GM11168 (cell line): Measurements from ENCODE around the gene CST3.
"Not testable (repeated sequence)": the region's sequence is repeated elsewhere in the genome, so short reads cannot be mapped to it uniquely, and the experiment has no call there.

Experiments used
- in situ Hi-C: fragments of 300-500 bp; cut with MboI; formaldehyde crosslinking; loops from one replicate; pipeline ENCODE4 v1.12.0; 2022; ENCODE audit warnings: low sequenced_read_pairs; ENCODE audit not compliant: unreplicated experiment

The CST3 gene

DNA sequence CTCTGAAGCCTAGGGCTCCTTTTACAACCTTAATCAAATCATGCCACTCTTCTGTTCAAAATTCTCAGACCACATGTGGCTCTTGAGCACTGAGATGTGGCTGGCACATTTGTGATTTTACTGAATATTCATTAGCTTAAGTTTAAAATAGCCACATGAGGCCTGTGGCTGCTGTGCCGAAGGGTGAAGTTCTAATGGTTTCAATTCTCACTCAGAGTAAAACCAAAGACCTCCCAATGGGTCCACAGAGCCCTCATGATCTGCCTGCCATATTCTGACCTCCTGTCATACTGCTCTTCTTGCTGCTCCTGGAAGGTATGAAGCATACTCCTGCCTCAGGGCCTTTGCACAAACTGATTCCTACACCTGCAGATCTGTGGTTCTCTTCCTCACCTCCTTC is 7.8 kb upstream of the CST3 start:
- in situ Hi-C loops = no loop called here

GRCh38 chr20:23644164-23644563 is 6.4 kb upstream of the CST3 start:
- in situ Hi-C loops = no loop called here

- in situ Hi-C loops = no loop called here
These were observed 5.9 kb upstream of the CST3 start for GRCh38 chr20:23643659-23644058.

DNA sequence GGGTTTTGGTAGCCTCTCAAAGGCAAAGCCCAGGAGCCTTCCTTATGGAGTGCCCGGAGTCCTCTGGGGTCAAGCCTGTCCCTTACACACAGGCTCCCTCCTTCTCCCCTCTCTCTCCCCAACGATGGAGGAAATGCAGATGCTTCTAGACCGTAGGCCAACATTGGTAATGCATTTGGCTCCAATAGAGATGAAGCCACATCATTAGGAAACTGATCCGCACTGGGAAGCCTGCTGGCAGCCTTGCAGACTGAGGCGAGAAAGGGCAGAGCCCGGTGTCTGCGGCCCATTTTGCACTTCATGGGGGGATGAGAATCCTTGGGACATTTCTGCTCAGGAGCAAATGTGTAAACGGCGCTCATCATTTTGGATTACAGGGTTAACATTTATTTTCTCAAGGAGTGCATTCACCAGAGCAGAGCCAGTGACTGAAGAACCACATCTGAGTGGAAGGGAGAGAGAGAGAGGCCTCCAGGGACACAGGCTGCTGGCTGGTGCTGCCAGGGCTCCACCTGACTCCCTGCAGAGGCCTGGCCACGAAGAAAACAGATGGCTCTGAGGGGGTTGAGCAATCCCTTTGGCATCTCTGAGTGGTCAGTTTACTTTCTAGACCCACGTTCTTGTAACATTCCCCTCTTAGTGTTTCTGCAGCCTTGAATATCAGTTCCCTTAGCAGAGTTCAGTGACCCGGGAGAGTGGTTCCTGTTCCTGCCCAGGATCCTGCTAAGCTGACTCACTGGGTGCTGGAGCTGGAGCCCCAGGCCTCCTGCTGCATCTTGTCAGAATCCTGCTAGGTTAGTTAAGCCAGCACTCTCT is 4.4 kb upstream of the CST3 start:
- in situ Hi-C loops = no loop called here

- in situ Hi-C loops = no loop called here
These were observed 3.2 kb upstream of the CST3 start for GRCh38 chr20:23640671-23641667.

- in situ Hi-C loops = no loop called here
These were observed 2.4 kb upstream of the CST3 start for GRCh38 chr20:23640018-23640601.

DNA sequence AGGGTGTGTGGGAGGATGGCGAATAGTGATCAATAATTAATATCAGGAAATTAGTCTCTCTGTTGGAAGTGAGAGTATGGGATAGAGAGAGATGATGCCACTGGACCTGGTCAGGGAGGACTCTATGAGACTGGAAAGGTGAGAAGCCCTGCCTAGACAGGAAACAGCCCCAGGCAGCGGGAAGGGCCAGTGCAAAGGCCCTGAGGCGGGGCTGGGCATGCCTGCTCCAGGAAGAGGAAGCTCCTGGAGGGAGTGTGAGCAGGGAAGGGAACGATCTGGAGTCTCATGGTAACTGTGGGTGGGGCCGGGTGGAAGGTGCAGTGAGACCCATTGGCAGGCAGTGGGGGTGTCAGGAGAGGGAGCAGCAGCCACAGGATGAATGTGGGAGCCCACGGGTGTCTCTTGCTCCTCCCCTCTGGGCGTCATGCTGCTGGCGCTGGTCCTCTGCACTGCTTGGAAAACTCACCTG is 1.8 kb upstream of the CST3 start:
- in situ Hi-C loops = no loop called here

DNA sequence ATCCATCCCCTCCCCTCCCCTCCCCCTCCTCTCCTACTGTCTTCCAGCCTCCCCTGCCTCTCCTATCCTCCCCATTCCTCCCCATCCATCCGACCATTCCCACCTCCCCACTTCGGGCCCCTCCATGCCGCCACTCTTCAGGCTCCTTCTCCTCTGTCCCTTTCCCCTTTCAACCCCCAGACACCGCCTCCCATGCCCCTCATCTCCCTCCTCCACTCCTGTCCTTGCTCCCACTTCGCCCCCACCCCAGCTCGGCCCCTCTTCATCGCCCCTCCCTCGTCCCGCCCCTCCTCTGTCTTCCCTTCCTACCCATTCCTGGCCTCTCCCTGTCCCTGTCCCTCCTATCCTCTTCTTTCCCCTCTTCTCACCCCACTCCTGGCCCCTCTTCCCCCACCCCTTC is 554 bp upstream of the CST3 start:
- in situ Hi-C loops = no loop called here

DNA sequence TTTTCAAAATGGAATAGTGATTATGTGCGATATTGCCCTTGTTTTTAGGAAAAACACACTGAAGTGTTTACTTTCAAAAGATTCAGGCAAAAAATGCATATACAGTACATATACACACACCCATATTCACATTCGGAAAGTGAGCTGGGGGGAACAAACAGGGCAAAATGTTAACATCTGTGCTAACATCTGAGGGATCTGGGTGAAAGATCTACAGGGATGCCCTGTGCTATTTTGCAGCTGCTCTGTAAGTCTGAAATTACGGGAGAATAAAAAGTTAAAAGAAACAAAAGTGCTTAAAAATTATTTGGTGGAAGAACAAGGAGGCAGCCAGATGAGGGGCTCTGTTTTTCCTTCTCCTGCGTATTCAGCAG is 860 bp downstream of the CST3 start:
- in situ Hi-C loops = no loop called here

GRCh38 chr20:23636182-23636907 is 1.4 kb downstream of the CST3 start:
- in situ Hi-C loops = no loop called here

- in situ Hi-C loops = not testable (repeated sequence)
These were observed 2.0 kb downstream of the CST3 start for GRCh38 chr20:23635768-23636090.

DNA sequence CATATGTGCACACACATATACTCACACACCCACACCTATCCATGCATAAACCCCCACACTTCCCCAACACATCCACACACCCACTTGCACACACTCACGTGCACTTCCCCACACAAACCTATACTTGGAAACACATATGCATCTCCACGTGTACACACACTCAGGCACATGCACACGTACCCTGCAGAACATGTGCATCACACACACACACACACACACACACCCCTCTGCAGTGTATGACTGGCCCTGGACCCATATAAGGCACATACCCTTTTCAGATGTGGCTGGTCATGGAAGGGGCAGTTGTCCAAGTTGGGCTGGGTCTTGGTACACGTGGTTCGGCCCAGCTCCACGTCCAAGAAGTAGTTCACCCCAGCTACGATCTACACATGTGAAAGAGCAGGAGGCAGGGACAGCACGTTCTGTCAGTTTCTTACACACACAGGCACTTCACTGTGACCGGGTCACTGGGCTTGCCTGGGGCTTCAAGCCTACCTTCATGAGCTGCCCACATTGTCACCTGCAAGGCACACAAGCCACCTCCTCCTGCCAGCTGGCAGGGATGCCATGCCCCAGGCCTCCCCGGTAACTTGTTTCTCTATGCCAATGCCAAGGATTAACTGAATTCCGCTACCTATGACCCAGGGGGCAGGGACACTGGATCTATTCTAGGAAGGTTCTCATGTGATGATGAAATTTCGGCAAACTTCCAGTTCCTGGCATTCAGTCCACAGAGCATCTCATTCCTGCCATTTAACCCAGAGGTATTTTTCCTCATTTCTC is 2.6 kb downstream of the CST3 start:
- in situ Hi-C loops = no loop called here

- in situ Hi-C loops = no loop called here
These were observed 3.5 kb downstream of the CST3 start for GRCh38 chr20:23634044-23634801.

DNA sequence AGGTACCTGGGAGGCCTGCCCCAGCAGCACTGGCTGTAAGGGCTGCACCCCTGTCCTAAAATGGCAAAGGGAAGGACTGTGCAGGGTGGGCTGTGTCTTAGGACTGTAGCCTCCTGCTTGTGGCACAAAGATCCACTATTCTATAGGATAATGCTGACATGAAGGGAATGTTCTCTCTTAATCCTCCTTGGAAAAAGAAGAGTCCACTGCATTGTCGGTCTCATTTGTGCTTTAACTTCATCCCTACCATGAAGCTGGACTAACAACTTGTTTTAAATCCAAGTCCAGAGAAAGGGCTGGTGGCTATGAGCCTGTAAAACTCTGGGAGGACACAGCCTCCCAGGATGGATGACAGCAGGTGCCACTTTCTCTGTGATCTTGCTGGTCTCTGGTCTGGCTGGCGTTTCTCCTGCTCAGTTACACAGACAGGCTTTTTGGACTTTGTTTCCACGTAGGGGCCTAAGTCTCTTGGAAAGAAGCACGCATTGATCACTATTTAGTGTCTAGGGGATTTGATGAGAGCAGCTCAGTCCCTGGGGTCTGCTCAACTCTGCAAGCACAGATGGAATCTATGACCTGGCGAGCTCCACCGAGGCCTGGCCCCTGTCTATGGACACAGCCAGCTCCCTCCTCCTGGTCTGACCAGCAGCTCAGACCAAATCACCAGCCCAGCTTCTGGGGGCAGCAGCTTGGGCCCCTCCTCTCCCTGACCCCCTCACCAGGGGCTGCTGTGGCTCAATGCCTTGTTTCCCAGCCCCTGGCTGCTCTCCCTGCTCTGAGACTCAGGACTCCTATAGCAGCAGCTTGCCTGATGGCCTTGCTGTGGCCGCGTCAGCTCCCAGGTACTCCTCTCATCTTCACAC is 4.8 kb downstream of the CST3 start:
- in situ Hi-C loops = no loop called here

DNA sequence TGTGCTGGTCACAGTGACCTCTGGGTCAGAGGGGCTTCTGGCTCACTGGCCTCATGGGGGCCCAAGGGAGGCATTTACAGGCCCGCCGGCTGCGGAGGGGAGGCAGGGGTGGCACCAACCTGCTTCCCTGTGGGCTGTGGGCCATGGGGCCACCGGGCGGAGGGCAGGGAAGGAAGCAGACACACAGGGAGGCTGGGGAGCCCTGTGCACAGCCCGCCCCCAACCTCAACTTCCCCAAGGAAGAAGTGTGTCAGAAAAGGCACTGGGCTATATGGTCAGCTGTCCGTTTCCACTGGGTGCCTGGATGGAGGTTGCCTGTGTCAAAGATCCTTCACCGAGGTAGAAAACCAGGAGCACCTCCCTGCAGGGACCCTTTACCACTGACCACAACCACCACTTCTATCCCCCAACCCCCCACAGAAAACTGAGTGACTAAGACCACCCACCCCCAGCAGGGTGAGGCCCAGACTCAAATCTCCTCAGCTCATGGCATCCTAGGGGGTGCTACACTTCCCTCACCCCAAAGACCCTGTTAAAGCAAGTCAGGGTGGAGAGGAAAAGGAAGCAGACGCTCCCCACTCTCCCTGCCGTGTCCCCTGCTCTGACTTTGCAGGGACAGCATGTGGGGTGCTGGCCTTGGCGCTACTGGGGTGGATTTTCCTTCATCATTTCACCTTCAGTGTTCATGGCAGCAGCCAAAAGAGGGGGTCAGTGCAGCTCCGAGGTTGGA is 5.6 kb downstream of the CST3 start:
- in situ Hi-C loops = no loop called here

GRCh38 chr20:23631226-23631822 is 6.4 kb downstream of the CST3 start:
- in situ Hi-C loops = no loop called here

DNA sequence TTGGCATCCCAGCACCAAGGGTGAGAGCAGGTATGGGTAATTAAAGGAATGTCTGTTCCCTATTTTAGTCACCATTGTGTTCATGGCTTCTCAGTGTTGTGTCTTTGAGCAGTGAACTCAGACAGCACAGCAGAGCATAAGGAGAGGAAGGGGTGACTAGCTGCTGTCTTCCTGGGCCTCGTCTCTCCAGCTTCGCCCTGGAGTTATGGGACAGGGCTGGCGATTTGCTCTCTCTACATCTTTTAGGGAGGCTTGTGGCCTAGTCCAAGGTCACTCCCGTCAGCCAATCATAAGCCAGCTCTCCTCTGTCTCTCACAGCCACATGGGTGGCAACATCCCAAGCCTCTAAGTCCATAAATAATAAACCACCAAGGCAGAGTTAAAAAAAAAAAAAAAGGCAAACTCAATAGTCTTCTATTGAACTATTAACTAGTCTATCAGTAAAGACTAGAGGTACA is 7.3 kb downstream of the CST3 start:
- in situ Hi-C loops = no loop called here
